Measurements from ENCODE around the gene LMO1.

LMO1 gene

GRCh38 chr11:8263769-8264410 lies at the start of gene LMO1:
TSS of gene LMO1 (minus strand) at chr11:8263878. CDS start at chr11:8263362, 516 bp downstream.
- DNase-seq (ENCODE audit: low read depth): peak; percentile 50

GRCh38 chr11:8312986-8313385 lies 49.3 kb upstream of the LMO1 start:
- no peak for DNase-seq (ENCODE audit: low read depth)

GRCh38 chr11:8311366-8311765 lies 47.7 kb upstream of the LMO1 start:
- DNase-seq (ENCODE audit: low read depth): no peak

- DNase-seq (ENCODE audit: low read depth): no peak
Measured at GRCh38 chr11:8310743-8311298, 47.1 kb upstream of the LMO1 start.

GRCh38 chr11:8309862-8310261 lies 46.2 kb upstream of the LMO1 start:
- DNase-seq (ENCODE audit: low read depth): no peak

- no peak for DNase-seq (ENCODE audit: low read depth)
Measured at GRCh38 chr11:8309311-8309710, 45.6 kb upstream of the LMO1 start.

GRCh38 chr11:8307601-8308000 lies 43.9 kb upstream of the LMO1 start:
- no peak for DNase-seq (ENCODE audit: low read depth)

GRCh38 chr11:8301622-8302021 lies 37.9 kb upstream of the LMO1 start:
- DNase-seq (ENCODE audit: low read depth): no peak

- no peak for DNase-seq (ENCODE audit: low read depth)
Measured at GRCh38 chr11:8298801-8299786, 35.4 kb upstream of the LMO1 start.

GRCh38 chr11:8297781-8298440 lies 34.2 kb upstream of the LMO1 start:
- no peak for DNase-seq (ENCODE audit: low read depth)

GRCh38 chr11:8296872-8297271 lies 33.2 kb upstream of the LMO1 start:
- DNase-seq (ENCODE audit: low read depth): no peak

GRCh38 chr11:8296038-8296649 lies 32.5 kb upstream of the LMO1 start:
- no peak for DNase-seq (ENCODE audit: low read depth)

GRCh38 chr11:8294251-8294935 lies 30.7 kb upstream of the LMO1 start:
- DNase-seq (ENCODE audit: low read depth): no peak

- DNase-seq (ENCODE audit: low read depth): no peak
Measured at GRCh38 chr11:8293171-8293570, 29.5 kb upstream of the LMO1 start.

- DNase-seq (ENCODE audit: low read depth): no peak
Measured at GRCh38 chr11:8292351-8292750, 28.7 kb upstream of the LMO1 start.

- no peak for DNase-seq (ENCODE audit: low read depth)
Measured at GRCh38 chr11:8291421-8292350, 28.0 kb upstream of the LMO1 start.

GRCh38 chr11:8290081-8290810 lies 26.6 kb upstream of the LMO1 start:
- no peak for DNase-seq (ENCODE audit: low read depth)

GRCh38 chr11:8289492-8289918 lies 25.8 kb upstream of the LMO1 start:
- no peak for DNase-seq (ENCODE audit: low read depth)

GRCh38 chr11:8288824-8289491 lies 25.3 kb upstream of the LMO1 start:
- DNase-seq (ENCODE audit: low read depth): no peak
